Peyer's patch (tissue), 4 donors: ENCODE data around the gene MFAP4. TPM values are rescaled to one million over a fixed set of nuclear protein-coding genes. Genes with fewer than 3 reads are reported as not detected.

ENCODE experiments used
- DNase-seq, 3 donors: peaks; one replicate each; pipeline ENCODE4 v3.0.0-alpha.2; 2017 to 2019
- H3K27ac ChIP-seq, 4 donors: fragments of 200-600 bp; sonication (generic); one replicate each; pipeline ENCODE4 v1.5.1; 2016 to 2019
- H3K27me3 ChIP-seq, 2 donors: fragments of 200-600 bp; sonication (generic); one replicate each; pipeline ENCODE4 v1.5.1; 2019
- H3K36me3 ChIP-seq, 3 donors: fragments of 200-600 bp; sonication (generic); one replicate each; pipeline ENCODE4 v1.5.1; 2016 to 2019
- H3K4me1 ChIP-seq, 4 donors: fragments of 200-600 bp; sonication (generic); one replicate each; pipeline ENCODE4 v1.5.1; 2016 to 2019
- H3K4me3 ChIP-seq, 4 donors: fragments of 200-600 bp; sonication (generic); 1 replicate in 3 of 4; 2 replicates in 1 of 4; pipeline ENCODE4 v1.5.1; 2016 to 2019; ENCODE audit warnings: mild to moderate bottlenecking in 1 of 4
- H3K9me3 ChIP-seq, 4 donors: fragments of 200-600 bp; sonication (generic); one replicate each; pipeline ENCODE4 v1.5.1; 2016 to 2019; ENCODE audit warnings: mild to moderate bottlenecking in 1 of 4
- POLR2A ChIP-seq, 2 donors: fragments of 450-650 bp; IDR thresholded peaks; one replicate each; pipeline ENCODE4 v1.5.1; 2017; ENCODE audit warnings: antibody characterized with exemption in 2 of 2, mild to moderate bottlenecking in 2 of 2, moderate library complexity in 2 of 2
- total RNA-seq, 4 donors: library from RNA; depleted of rRNA; stranded (reverse); fragments of >200 nt; gene quantifications; one replicate each; pipeline ENCODE4 v1.1.0, GENCODE V29; 2016
- TF ChIP-seq, protein P1 (sequence below), 6 experiments: fragments of 450-650 bp in 4 of 6; fragments of 200-600 bp in 2 of 6; sonication (generic) in 1 of 6; IDR thresholded peaks; one replicate each; pipeline ENCODE4 v1.5.1; 2017 to 2019; ENCODE audit warnings: antibody characterized with exemption in 6 of 6, mild to moderate bottlenecking in 3 of 6, moderate library complexity in 1 of 6

MFAP4 gene
- total RNA-seq, 4 donors from 2014 or later: 12.6 to 70.8 (median 43.9) TPM

DNA sequence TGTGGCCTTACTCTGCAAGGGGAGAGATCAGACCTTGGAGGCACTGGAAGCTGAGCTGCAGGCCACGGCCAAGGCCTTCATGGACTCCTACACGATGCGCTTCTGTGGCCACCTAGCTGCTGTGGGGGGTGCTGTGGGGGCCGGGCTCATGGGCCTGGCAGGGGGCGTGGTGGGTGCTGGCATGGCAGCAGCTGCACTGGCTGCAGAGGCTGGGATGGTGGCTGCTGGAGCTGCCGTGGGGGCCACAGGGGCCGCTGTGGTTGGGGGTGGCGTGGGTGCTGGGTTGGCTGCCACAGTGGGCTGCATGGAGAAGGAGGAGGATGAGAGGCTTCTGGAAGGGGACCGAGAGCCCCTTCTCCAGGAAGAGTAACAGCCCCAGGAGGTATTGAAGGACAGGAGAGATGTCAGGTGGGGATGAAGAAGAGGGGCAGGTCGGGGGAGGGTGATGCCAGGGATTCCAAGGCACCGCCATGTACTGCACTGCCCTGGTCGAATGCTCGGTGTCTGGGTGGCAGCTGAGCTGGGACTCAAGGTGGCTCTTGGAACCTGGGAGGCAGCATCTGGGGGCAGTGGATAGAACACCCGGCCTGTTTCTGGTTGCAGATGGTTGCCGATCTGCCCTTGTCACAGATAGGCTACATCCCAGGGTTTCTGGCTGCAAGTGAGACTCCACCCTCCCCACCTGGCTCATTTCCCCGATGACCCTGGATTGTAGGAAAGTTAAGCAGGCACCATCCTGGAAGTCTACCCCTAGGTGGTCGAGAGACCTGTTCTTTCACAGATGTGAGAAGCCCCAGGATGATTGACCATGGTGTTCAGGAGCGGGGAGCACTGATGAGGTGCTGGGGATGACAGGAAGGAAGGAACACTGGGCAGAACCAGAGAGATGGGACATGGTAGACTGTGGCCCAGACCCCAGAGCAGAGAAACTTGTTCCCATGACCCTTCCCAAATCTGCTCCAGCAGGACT is 29.1 kb upstream of the MFAP4 start:
- H3K36me3 ChIP-seq: no peaks in the 10 kb centered on the region
- no peak overlapping the region for H3K4me3 ChIP-seq
- peaks cover 0 to 8% (median 0%) of the 10 kb centered on the region in 4 donors for H3K4me1 ChIP-seq
- DNase-seq: no peak
- H3K27ac ChIP-seq: no peak overlapping the region
- TF ChIP-seq, protein P1, sequence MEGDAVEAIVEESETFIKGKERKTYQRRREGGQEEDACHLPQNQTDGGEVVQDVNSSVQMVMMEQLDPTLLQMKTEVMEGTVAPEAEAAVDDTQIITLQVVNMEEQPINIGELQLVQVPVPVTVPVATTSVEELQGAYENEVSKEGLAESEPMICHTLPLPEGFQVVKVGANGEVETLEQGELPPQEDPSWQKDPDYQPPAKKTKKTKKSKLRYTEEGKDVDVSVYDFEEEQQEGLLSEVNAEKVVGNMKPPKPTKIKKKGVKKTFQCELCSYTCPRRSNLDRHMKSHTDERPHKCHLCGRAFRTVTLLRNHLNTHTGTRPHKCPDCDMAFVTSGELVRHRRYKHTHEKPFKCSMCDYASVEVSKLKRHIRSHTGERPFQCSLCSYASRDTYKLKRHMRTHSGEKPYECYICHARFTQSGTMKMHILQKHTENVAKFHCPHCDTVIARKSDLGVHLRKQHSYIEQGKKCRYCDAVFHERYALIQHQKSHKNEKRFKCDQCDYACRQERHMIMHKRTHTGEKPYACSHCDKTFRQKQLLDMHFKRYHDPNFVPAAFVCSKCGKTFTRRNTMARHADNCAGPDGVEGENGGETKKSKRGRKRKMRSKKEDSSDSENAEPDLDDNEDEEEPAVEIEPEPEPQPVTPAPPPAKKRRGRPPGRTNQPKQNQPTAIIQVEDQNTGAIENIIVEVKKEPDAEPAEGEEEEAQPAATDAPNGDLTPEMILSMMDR (IDR thresholded peaks at IDR 0.05): no peak
- TF ChIP-seq POLR2A (IDR thresholded peaks at IDR 0.05): no peak
- H3K9me3 ChIP-seq: no peaks in the 10 kb centered on the region
- no peaks in the 10 kb centered on the region for H3K27me3 ChIP-seq

- no peaks in the 10 kb centered on the region for H3K36me3 ChIP-seq
- DNase-seq: no peak
These were observed 28.3 kb upstream of the MFAP4 start for GRCh38 chr17:19415311-19415710.

GRCh38 chr17:19414396-19415280 is 27.6 kb upstream of the MFAP4 start:
- TF ChIP-seq, protein P1 (IDR thresholded peaks at IDR 0.05): no peak
- TF ChIP-seq POLR2A (IDR thresholded peaks at IDR 0.05): no peak
- DNase-seq: no peak
- H3K27ac ChIP-seq: no peak overlapping the region
- no peaks in the 10 kb centered on the region for H3K27me3 ChIP-seq
- no peaks in the 10 kb centered on the region for H3K9me3 ChIP-seq
- H3K4me3 ChIP-seq: no peak overlapping the region
- peaks cover 0 to 8% (median 0%) of the 10 kb centered on the region in 4 donors for H3K4me1 ChIP-seq
- no peaks in the 10 kb centered on the region for H3K36me3 ChIP-seq

More at GRCh38 chr17:19415311-19415710, 28.3 kb upstream of the MFAP4 start:
- Histone ChIP-seq H3K4me1 (peaks cover 0 to 8% (median 0%) of the 10 kb centered on the region in 4 donors), H3K9me3 (no peaks in the 10 kb centered on the region), H3K27me3 (no peaks in the 10 kb centered on the region), H3K4me3 (no peak overlapping the region), H3K27ac (no peak overlapping the region)
- no peak for TF ChIP-seq POLR2A (IDR thresholded peaks at IDR 0.05)
- TF ChIP-seq, protein P1 (IDR thresholded peaks at IDR 0.05): no peak

- Histone ChIP-seq H3K4me3 (no peak overlapping the region), H3K36me3 (no peaks in the 10 kb centered on the region), H3K27ac (no peak overlapping the region), H3K4me1 (peaks cover 0 to 8% (median 0%) of the 10 kb centered on the region in 4 donors), H3K27me3 (no peaks in the 10 kb centered on the region), H3K9me3 (no peaks in the 10 kb centered on the region)
- no peak for TF ChIP-seq POLR2A (IDR thresholded peaks at IDR 0.05)
- TF ChIP-seq, protein P1 (IDR thresholded peaks at IDR 0.05): no peak
- DNase-seq: no peak
These were observed 26.8 kb upstream of the MFAP4 start for GRCh38 chr17:19413761-19414160.

DNA sequence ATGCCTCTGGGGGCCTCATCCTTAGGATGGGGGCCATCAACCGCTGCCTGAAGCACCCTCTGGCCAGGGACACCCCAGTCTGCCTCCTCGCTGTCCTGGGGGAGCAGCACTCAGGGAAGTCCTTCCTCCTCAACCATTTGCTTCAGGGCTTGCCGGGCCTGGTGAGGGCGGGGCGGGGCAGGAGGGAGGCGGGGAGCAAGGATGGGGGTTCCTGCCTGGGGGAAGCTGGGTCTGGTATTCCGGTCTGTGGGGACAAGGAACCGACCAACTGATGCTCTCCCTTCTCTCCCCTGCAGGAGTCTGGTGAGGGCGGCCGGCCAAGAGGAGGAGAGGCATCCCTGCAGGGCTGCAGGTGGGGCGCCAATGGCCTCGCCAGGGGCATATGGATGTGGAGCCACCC is 26.0 kb upstream of the MFAP4 start:
- no peak overlapping the region for H3K27ac ChIP-seq
- H3K4me1 ChIP-seq: peaks cover 0 to 6% (median 0%) of the 10 kb centered on the region in 4 donors
- H3K9me3 ChIP-seq: no peaks in the 10 kb centered on the region
- no peaks in the 10 kb centered on the region for H3K27me3 ChIP-seq
- no peaks in the 10 kb centered on the region for H3K36me3 ChIP-seq
- TF ChIP-seq POLR2A (IDR thresholded peaks at IDR 0.05): no peak
- TF ChIP-seq, protein P1 (IDR thresholded peaks at IDR 0.05): no peak
- DNase-seq: no peak
- H3K4me3 ChIP-seq: no peak overlapping the region
